Right lung (tissue), 5 donors: ENCODE results near the gene ZNF132. TPM values are rescaled to one million over a fixed set of nuclear protein-coding genes. Genes with fewer than 3 reads are reported as not detected.

ENCODE experiments used
- DNase-seq, 2 donors: peaks; one replicate each; pipeline ENCODE4 v3.0.0-alpha.2; 2013
- polyA plus RNA-seq, 5 donors: library from polyadenylated mRNA; unstranded; fragments of 120-200 nt; gene quantifications; one replicate each; pipeline versions ENCODE4 v1.2.1 to v1.2.3, GENCODE V29; 2013; ENCODE audit warnings: inconsistent platforms in 1 of 5, low replicate concordance in 1 of 5; ENCODE audit not compliant: insufficient read length in 5 of 5, insufficient read depth in 1 of 5

The ZNF132 gene
- polyA plus RNA-seq, 5 donors: 7.8 to 11.3 (median 10.7) TPM

GRCh38 chr19:58388175-58388526 lies 51.8 kb downstream of the ZNF132 start:
- DNase-seq: no peak

- no peak for DNase-seq
These were observed 52.4 kb downstream of the ZNF132 start for GRCh38 chr19:58387338-58388174.

DNA sequence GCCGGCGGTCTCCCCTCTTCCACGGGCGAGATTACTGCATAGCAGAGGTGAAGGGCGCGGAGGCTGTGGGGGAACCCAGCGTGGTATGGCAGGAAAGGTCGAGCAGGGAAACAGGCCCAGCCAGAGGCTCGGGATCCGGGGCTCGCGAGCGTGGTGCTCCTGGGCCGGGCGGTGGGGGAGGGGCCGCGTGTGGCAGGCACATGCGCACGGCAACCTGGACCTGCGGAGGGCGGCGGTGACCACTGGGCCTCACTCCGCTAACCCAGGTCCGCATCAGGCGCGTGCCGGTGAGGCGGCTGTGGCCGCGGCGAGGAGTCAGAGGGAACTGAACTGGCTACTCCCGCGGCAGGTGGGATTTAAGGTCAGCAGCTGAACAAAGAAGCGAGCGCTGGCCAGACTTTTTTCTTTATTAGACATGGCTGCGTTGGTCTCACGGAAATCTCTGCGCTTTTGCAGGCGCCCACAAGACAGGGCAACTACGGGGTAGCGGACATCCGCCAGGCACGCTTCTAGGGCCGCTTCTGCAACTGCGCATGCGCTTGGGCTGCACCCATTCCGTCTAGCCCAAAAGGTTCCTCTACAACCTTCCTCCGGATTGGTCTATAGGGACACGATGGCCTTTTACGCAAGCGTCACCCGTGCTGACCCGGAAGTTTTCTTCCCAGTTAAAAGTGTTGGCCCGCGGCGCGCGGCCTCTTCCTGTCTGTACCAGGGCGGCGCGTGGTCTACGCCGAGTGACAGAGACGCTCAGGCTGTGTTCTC lies 53.2 kb downstream of the ZNF132 start, which contains the start of gene RPS5:
TSS of gene RPS5 (plus strand) at position 694 of the 762 bp plus-strand sequence. CDS start 869 bp downstream, outside the sequence.
- peak; percentile 97 for DNase-seq

GRCh38 chr19:58385891-58386575 lies 53.9 kb downstream of the ZNF132 start:
- no peak for DNase-seq

DNA sequence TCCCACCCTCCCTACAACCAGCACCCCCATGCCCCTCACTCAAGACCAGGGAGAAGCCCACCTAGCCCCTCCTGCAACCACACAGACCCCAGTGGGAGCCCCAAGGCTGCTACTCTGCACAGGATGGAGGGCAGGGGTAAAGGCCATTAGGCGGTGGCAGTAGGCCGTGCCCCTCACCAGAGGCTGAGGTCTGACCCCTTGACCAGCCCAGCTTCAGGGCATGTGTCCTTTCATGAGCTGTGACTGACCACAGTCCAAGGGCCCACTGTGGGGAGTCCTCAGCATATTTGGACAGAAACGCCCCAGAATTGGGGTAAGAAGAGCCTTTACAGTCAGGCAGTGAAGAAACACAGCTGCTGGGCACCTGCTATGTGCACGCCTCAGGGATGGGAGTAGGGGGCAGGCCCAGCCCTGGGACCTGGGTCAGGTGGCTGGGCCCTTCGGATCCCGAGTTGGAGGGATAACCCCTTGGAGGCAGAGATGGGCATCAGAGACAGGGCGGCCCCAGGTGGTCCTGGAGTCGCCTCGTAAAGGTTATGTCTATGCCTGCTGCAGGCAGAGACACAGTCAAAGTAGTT lies 54.6 kb downstream of the ZNF132 start:
- no peak for DNase-seq

DNA sequence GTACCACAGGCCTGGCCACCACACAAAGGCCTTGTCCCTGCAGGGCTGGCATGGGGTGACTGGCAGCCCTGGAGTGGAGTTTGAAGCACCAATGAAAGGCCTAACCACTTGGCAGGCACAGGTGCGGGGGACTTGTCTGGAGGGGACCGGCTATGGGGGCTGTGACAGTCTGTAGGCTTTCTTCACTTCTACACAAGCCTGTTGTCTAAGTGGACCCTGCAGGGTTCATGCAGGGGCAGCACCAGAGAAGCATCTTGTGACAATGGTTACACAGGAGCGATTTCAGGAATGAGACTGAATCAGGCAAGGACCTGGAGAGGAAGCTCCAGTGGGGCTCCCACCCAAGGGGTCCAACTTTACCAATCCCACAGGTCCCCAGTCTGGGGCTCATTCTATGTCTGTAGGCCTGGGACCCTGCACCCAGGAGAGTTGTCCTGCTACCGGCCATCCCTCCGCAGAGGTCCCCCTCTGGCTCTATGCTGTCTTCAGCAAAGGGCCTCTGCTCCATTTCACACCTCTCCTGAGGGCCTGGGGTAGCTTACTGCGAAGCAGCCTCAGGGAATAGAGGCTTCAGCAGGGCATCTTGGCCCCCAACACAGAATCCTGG lies 56.9 kb downstream of the ZNF132 start:
- no peak for DNase-seq

Other genes starting within 250 kb of the ZNF132 start
- gene ZNF544, start 211.2 kb downstream of the ZNF132 start, polyA plus RNA-seq: 10 to 100 TPM; 29.3 to 41.2 (median 39.0) TPM
- 10 to 100 TPM in 1 of 5 donors, 1 to 10 TPM in 4; 7.0 to 10.4 (median 9.7) TPM for gene ZNF8, start 161.2 kb downstream of the ZNF132 start, polyA plus RNA-seq
- 10 to 100 TPM; 50.7 to 57.1 (median 53.8) TPM for gene ERVK3-1, start 134.8 kb downstream of the ZNF132 start, polyA plus RNA-seq
- 1 to 10 TPM; 3.6 to 4.5 (median 3.9) TPM for gene ZSCAN22, start 113.2 kb downstream of the ZNF132 start, polyA plus RNA-seq
- 1 to 10 TPM in 3 of 5 donors, under 1 TPM in 2; 0.90 to 4.6 (median 1.9) TPM for gene A1BG, start 86.7 kb downstream of the ZNF132 start, polyA plus RNA-seq
- 1 to 10 TPM; 2.5 to 4.7 (median 3.0) TPM for gene ZNF497, start 77.4 kb downstream of the ZNF132 start, polyA plus RNA-seq
- gene ZNF837, start 59.1 kb downstream of the ZNF132 start, polyA plus RNA-seq: 1 to 10 TPM; 1.4 to 4.2 (median 2.2) TPM
- 1,000 to 10,000 TPM; 1,196 to 1,701 (median 1,259) TPM for gene RPS5, start 52.9 kb downstream of the ZNF132 start, polyA plus RNA-seq
- not detected for gene RNF225, start 44.5 kb downstream of the ZNF132 start, polyA plus RNA-seq
- gene ZNF584, start 31.5 kb downstream of the ZNF132 start, polyA plus RNA-seq: 10 to 100 TPM in 2 of 5 donors, 1 to 10 TPM in 3; 8.0 to 11.3 (median 9.9) TPM
- 1 to 10 TPM; 4.6 to 8.0 (median 6.7) TPM for gene ZNF324B, start 11.5 kb upstream of the ZNF132 start, polyA plus RNA-seq
- 10 to 100 TPM in 1 of 5 donors, 1 to 10 TPM in 4; 6.8 to 10.1 (median 8.5) TPM for gene ZNF324, start 26.9 kb upstream of the ZNF132 start, polyA plus RNA-seq
- 10 to 100 TPM; 12.0 to 16.5 (median 14.0) TPM for gene ZNF446, start 36.2 kb upstream of the ZNF132 start, polyA plus RNA-seq
- gene SLC27A5, start 71.8 kb upstream of the ZNF132 start, polyA plus RNA-seq: 1 to 10 TPM; 5.8 to 9.5 (median 7.8) TPM
- 10 to 100 TPM in 2 of 5 donors, 1 to 10 TPM in 3; 7.2 to 17.2 (median 9.1) TPM for gene ZBTB45, start 79.7 kb upstream of the ZNF132 start, polyA plus RNA-seq
- 100 to 1,000 TPM; 459 to 685 (median 528) TPM for gene TRIM28, start 103.9 kb upstream of the ZNF132 start, polyA plus RNA-seq
- 100 to 1,000 TPM in 1 of 5 donors, 10 to 100 TPM in 4; 83.6 to 114 (median 94.7) TPM for gene CHMP2A, start 115.0 kb upstream of the ZNF132 start, polyA plus RNA-seq
- 10 to 100 TPM; 64.8 to 90.5 (median 77.1) TPM for gene UBE2M, start 118.5 kb upstream of the ZNF132 start, polyA plus RNA-seq
- 10 to 100 TPM; 27.0 to 49.9 (median 40.9) TPM for gene MZF1, start 133.2 kb upstream of the ZNF132 start, polyA plus RNA-seq